GM10266 (cell line): ENCODE measurements around the gene NRXN2.

ENCODE experiments used
- DNase-seq: peaks from one replicate; pipeline ENCODE4 v3.0.0; 2012; ENCODE audit errors: extremely low spot score
- CTCF ChIP-seq: IDR thresholded peaks from 2 replicates; pipeline ENCODE4 v1.5.1; 2012; ENCODE audit warnings: mild to moderate bottlenecking, low read depth; ENCODE audit not compliant: control insufficient read depth, insufficient read depth; ENCODE audit errors: missing control alignments

The NRXN2 gene

GRCh38 chr11:64558869-64559268 lies 164.1 kb downstream of the NRXN2 start:
- TF ChIP-seq CTCF, result no peak

GRCh38 chr11:64558065-64558745 lies 164.8 kb downstream of the NRXN2 start:
- no peak for TF ChIP-seq CTCF
- no peak for DNase-seq

More at GRCh38 chr11:64558869-64559268, 164.1 kb downstream of the NRXN2 start:
- DNase-seq, result no peak

GRCh38 chr11:64556721-64557250 lies 166.2 kb downstream of the NRXN2 start:
- no peak for TF ChIP-seq CTCF
- no peak for DNase-seq
